ENCODE results near the gene RNF8.

DNA sequence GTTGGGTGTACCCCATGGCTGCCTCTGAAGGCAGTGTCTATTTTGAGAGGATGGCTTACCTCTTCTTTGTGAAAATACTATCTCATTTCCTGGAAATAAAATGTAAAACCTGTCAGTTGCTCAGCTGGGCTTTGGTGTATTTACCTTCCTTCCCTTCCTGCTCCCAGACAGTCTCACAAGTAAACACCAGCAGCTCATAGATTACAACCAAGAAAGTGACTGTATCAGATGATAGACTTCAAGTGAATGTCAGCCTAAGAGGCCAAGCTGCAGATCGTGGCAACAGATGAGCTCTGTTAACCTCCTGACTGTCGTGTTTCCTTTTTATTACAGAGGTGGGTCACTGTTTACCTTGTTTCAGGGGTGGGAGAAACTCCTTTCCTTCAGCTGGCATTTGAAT is 37.3 kb downstream of the RNF8 start:
- no peak for TF ChIP-seq ZNF274 (IDR thresholded peaks at IDR 0.05; ENCODE audit: low read depth, low read length)
- TF ChIP-seq YY1 (IDR thresholded peaks at IDR 0.05; ENCODE audit: insufficient read depth, insufficient read length), result no peak
